Myocyte (in vitro differentiated cells): ENCODE results near the gene PCNX2. TPM values are rescaled to one million over a fixed set of nuclear protein-coding genes. Genes with fewer than 3 reads are reported as not detected.
A peak's percentile ranks its signal among the peaks of the same experiment; 100 is the strongest.

Source experiments
- DNase-seq: peaks from one replicate; pipeline ENCODE4 v3.0.0-alpha.2; 2012; ENCODE audit warnings: low read depth
- total RNA-seq: library from RNA; depleted of rRNA; stranded (reverse); fragments of >200 nt; gene quantifications from 2 replicates; pipeline ENCODE4 v1.2.3, GENCODE V29; 2014

The PCNX2 gene
- total RNA-seq, 1 donor from 2014 or later, result 2.3 TPM

GRCh38 chr1:233268389-233269022, 27.0 kb downstream of the PCNX2 start:
- no peak for DNase-seq

- DNase-seq, result no peak
These were observed 33.8 kb downstream of the PCNX2 start for GRCh38 chr1:233261695-233262094.

- DNase-seq, result no peak
These were observed 34.3 kb downstream of the PCNX2 start for GRCh38 chr1:233261206-233261605.

- no peak for DNase-seq
These were observed 37.7 kb downstream of the PCNX2 start for GRCh38 chr1:233257786-233258185.

- DNase-seq, result no peak
These were observed 38.7 kb downstream of the PCNX2 start for GRCh38 chr1:233256789-233257188.

GRCh38 chr1:233256191-233256590, 39.3 kb downstream of the PCNX2 start:
- DNase-seq, result no peak

GRCh38 chr1:233255145-233255544, 40.4 kb downstream of the PCNX2 start:
- DNase-seq, result no peak

- DNase-seq, result no peak
These were observed 41.6 kb downstream of the PCNX2 start for GRCh38 chr1:233253832-233254331.

- no peak for DNase-seq
These were observed 42.2 kb downstream of the PCNX2 start for GRCh38 chr1:233253231-233253831.

- DNase-seq, result no peak
These were observed 43.1 kb downstream of the PCNX2 start for GRCh38 chr1:233252441-233252840.

GRCh38 chr1:233251201-233251720, 44.3 kb downstream of the PCNX2 start:
- no peak for DNase-seq

GRCh38 chr1:233248014-233248413, 47.5 kb downstream of the PCNX2 start:
- no peak for DNase-seq

- DNase-seq, result no peak
These were observed 48.6 kb downstream of the PCNX2 start for GRCh38 chr1:233246965-233247364.

GRCh38 chr1:233245191-233245765, 50.2 kb downstream of the PCNX2 start:
- peak; percentile 41 for DNase-seq

- DNase-seq, result no peak
These were observed 51.3 kb downstream of the PCNX2 start for GRCh38 chr1:233244183-233244582.

- DNase-seq, result no peak
These were observed 52.6 kb downstream of the PCNX2 start for GRCh38 chr1:233242827-233243483.

GRCh38 chr1:233241759-233242158, 53.8 kb downstream of the PCNX2 start:
- DNase-seq, result no peak

GRCh38 chr1:233240829-233241682, 54.5 kb downstream of the PCNX2 start:
- DNase-seq, result peak; percentile 69

- DNase-seq, result no peak
These were observed 55.2 kb downstream of the PCNX2 start for GRCh38 chr1:233240371-233240770.

GRCh38 chr1:233238884-233239431, 56.6 kb downstream of the PCNX2 start:
- no peak for DNase-seq

- DNase-seq, result no peak
These were observed 57.9 kb downstream of the PCNX2 start for GRCh38 chr1:233237647-233238046.
